Measurements from ENCODE around the gene LCLAT1. TPM values are rescaled to one million over a fixed set of nuclear protein-coding genes. Genes with fewer than 3 reads are reported as not detected.

Gene LCLAT1
- total RNA-seq, 4 donors from 2014 or later: 11.9 to 13.5 (median 12.6) TPM

GRCh38 chr2:30566631-30567030 lies 119.6 kb downstream of the LCLAT1 start:
- no peak for DNase-seq
- Histone ChIP-seq H3K27me3 (no peaks in the 10 kb centered on the region), H3K4me1 (no peaks in the 10 kb centered on the region), H3K27ac (peak overlapping the region in 1 of 4 donors; percentile 65), H3K36me3 (peaks cover 0 to 23% (median 0%) of the 10 kb centered on the region in 3 donors), H3K4me3 (no peak overlapping the region), H3K9me3 (no peaks in the 10 kb centered on the region)
- no peak for TF ChIP-seq POLR2A (IDR thresholded peaks at IDR 0.05)
- TF ChIP-seq, protein P1, sequence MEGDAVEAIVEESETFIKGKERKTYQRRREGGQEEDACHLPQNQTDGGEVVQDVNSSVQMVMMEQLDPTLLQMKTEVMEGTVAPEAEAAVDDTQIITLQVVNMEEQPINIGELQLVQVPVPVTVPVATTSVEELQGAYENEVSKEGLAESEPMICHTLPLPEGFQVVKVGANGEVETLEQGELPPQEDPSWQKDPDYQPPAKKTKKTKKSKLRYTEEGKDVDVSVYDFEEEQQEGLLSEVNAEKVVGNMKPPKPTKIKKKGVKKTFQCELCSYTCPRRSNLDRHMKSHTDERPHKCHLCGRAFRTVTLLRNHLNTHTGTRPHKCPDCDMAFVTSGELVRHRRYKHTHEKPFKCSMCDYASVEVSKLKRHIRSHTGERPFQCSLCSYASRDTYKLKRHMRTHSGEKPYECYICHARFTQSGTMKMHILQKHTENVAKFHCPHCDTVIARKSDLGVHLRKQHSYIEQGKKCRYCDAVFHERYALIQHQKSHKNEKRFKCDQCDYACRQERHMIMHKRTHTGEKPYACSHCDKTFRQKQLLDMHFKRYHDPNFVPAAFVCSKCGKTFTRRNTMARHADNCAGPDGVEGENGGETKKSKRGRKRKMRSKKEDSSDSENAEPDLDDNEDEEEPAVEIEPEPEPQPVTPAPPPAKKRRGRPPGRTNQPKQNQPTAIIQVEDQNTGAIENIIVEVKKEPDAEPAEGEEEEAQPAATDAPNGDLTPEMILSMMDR (IDR thresholded peaks at IDR 0.05): no peak
- WGBS, 2 donors: 88 to 91% methylated on average over 4 of the region's 4 CpGs
- intact Hi-C loops (cut with DNase I): no loop called here

- Histone ChIP-seq H3K27me3 (no peaks in the 10 kb centered on the region), H3K4me1 (no peaks in the 10 kb centered on the region), H3K4me3 (no peak overlapping the region), H3K36me3 (peaks cover 0 to 19% (median 0%) of the 10 kb centered on the region in 3 donors), H3K27ac (no peak overlapping the region), H3K9me3 (no peaks in the 10 kb centered on the region)
- no peak for DNase-seq
- TF ChIP-seq POLR2A (IDR thresholded peaks at IDR 0.05): no peak
- TF ChIP-seq, protein P1 (IDR thresholded peaks at IDR 0.05): no peak
- whole genome bisulfite sequencing, 2 donors: 93 to 96% methylated on average over 4 of the region's 4 CpGs
- intact Hi-C loops (cut with DNase I): no loop called here
Observed at GRCh38 chr2:30567317-30567716, 120.3 kb downstream of the LCLAT1 start.

GRCh38 chr2:30569946-30570345 lies 122.9 kb downstream of the LCLAT1 start:
- Histone ChIP-seq H3K27me3 (no peaks in the 10 kb centered on the region), H3K27ac (no peak overlapping the region), H3K4me3 (no peak overlapping the region), H3K36me3 (peaks cover 0 to 6% (median 0%) of the 10 kb centered on the region in 3 donors), H3K9me3 (no peaks in the 10 kb centered on the region), H3K4me1 (no peaks in the 10 kb centered on the region)
- TF ChIP-seq, protein P1 (IDR thresholded peaks at IDR 0.05): no peak
- no peak for TF ChIP-seq POLR2A (IDR thresholded peaks at IDR 0.05)
- intact Hi-C loops (cut with DNase I): no loop called here
- no peak for DNase-seq

- 94 to 96% methylated on average over 4 of the region's 4 CpGs for WGBS, 2 donors
- intact Hi-C loops (cut with DNase I): no loop called here
- no peaks in the 10 kb centered on the region for H3K9me3 ChIP-seq
Observed at GRCh38 chr2:30577151-30577550, 130.1 kb downstream of the LCLAT1 start.

GRCh38 chr2:30580391-30580790 lies 133.3 kb downstream of the LCLAT1 start:
- intact Hi-C loops (cut with DNase I): no loop called here
- Histone ChIP-seq H3K27me3 (no peaks in the 10 kb centered on the region), H3K27ac (no peak overlapping the region), H3K36me3 (no peaks in the 10 kb centered on the region), H3K9me3 (no peaks in the 10 kb centered on the region), H3K4me3 (no peak overlapping the region), H3K4me1 (no peaks in the 10 kb centered on the region)
- 75 to 88% methylated on average over 3 of the region's 3 CpGs for WGBS, 2 donors
- no peak for DNase-seq
- TF ChIP-seq POLR2A (IDR thresholded peaks at IDR 0.05): no peak
- TF ChIP-seq, protein P1 (IDR thresholded peaks at IDR 0.05): no peak

More at GRCh38 chr2:30577151-30577550, 130.1 kb downstream of the LCLAT1 start:
- Histone ChIP-seq H3K27me3 (no peaks in the 10 kb centered on the region), H3K36me3 (no peaks in the 10 kb centered on the region), H3K27ac (no peak overlapping the region), H3K4me1 (no peaks in the 10 kb centered on the region), H3K4me3 (no peak overlapping the region)
- DNase-seq: no peak
- no peak for TF ChIP-seq POLR2A (IDR thresholded peaks at IDR 0.05)
- TF ChIP-seq, protein P1 (IDR thresholded peaks at IDR 0.05): no peak

Data from esophagus squamous epithelium (tissue), 5 donors.